Ovary (tissue), 3 donors: Measurements from ENCODE around the gene CACNA1E.

ENCODE experiments used
- EP300 ChIP-seq: sonication (generic); formaldehyde crosslinking; IDR thresholded peaks from one replicate; pipeline ENCODE4 v1.6.1; 2017; ENCODE audit warnings: antibody characterized with exemption
- POLR2A ChIP-seq: fragments of 450-650 bp; IDR thresholded peaks from one replicate; pipeline ENCODE4 v1.6.1; 2017; ENCODE audit warnings: antibody characterized with exemption, mild to moderate bottlenecking, moderate library complexity
- TF ChIP-seq, protein P1 (sequence below), 3 donors: fragments of 450-650 bp in 2 of 3; fragments of 200-600 bp in 1 of 3; IDR thresholded peaks; one replicate each; pipeline versions ENCODE4 v1.5.1 to v1.8.0; 2016 to 2022; ENCODE audit warnings: antibody characterized with exemption in 3 of 3, mild to moderate bottlenecking in 1 of 3
- donor health status: DM: no; HTN: no; CAD: no.

DNA sequence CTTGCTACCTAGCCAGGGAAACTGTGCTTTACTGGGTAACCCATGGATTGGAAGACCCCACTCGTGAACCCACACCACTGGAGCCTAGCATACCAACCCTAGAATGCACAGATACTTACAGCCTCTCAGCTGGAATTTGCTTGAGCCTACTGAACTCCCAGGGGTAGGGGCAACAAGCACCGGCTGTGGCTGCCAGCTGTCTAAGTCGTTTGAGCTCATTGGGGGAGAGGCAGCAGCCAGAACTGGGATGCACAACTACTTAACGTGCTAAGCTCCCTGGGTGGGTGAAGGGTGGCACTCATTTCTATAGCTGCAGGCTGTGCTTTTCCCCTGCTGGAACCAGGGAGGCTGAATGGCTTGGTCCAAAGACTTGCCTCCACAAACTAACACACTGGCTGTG lies 365.8 kb downstream of the CACNA1E start:
- TF ChIP-seq, protein P1, sequence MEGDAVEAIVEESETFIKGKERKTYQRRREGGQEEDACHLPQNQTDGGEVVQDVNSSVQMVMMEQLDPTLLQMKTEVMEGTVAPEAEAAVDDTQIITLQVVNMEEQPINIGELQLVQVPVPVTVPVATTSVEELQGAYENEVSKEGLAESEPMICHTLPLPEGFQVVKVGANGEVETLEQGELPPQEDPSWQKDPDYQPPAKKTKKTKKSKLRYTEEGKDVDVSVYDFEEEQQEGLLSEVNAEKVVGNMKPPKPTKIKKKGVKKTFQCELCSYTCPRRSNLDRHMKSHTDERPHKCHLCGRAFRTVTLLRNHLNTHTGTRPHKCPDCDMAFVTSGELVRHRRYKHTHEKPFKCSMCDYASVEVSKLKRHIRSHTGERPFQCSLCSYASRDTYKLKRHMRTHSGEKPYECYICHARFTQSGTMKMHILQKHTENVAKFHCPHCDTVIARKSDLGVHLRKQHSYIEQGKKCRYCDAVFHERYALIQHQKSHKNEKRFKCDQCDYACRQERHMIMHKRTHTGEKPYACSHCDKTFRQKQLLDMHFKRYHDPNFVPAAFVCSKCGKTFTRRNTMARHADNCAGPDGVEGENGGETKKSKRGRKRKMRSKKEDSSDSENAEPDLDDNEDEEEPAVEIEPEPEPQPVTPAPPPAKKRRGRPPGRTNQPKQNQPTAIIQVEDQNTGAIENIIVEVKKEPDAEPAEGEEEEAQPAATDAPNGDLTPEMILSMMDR (IDR thresholded peaks at IDR 0.05) = no peak
- no peak for TF ChIP-seq POLR2A
- TF ChIP-seq EP300 = no peak
